ENCODE data around the gene CIART.

The CIART gene

DNA sequence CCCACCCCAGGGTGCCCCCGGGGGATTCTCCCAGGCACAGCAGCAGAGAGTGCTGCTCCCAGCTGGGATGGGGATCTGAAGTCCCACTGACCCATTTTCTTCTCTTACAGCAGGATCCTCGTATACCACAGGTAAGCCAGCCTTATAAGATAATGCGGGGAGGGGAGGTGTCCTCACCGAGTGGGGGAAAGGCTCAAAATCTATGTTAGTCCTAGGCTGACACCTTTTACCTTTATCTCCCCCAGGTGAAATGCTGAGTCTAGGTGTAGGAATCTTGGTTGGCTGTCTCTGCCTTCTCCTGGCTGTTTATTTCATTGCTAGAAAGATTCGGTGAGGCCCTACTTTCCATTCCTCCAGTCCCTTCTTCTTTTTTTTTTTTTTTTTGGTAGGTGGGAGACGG, 18.8 kb upstream of the CIART start:
- no peak overlapping the region for H3K4me3 ChIP-seq (ENCODE audit: low read depth, low read length)
- TF ChIP-seq, protein P1, sequence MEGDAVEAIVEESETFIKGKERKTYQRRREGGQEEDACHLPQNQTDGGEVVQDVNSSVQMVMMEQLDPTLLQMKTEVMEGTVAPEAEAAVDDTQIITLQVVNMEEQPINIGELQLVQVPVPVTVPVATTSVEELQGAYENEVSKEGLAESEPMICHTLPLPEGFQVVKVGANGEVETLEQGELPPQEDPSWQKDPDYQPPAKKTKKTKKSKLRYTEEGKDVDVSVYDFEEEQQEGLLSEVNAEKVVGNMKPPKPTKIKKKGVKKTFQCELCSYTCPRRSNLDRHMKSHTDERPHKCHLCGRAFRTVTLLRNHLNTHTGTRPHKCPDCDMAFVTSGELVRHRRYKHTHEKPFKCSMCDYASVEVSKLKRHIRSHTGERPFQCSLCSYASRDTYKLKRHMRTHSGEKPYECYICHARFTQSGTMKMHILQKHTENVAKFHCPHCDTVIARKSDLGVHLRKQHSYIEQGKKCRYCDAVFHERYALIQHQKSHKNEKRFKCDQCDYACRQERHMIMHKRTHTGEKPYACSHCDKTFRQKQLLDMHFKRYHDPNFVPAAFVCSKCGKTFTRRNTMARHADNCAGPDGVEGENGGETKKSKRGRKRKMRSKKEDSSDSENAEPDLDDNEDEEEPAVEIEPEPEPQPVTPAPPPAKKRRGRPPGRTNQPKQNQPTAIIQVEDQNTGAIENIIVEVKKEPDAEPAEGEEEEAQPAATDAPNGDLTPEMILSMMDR (IDR thresholded peaks at IDR 0.05; ENCODE audit: low read depth, low read length): no peak

DNA sequence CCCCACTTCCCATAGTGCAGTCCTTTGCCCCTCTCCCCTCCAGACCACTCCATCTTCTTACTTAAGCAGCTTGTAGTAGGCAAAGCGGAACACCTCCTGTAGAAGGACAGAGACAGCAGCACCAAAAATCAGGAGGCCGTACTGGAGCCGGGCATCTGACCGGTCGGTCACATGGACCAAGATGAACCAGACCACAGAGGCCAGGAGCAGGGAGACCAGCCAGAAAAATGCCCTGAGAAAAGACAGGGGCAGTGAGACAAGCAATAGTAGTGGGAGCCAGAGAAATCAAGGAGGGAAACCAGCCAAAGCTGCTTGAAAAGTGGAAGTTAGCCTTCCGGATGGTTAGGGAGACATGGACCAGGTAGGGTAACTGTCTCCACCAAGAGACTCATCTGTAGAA, 14.5 kb upstream of the CIART start:
- peak overlapping the region; percentile 98 for H3K4me3 ChIP-seq (ENCODE audit: low read depth, low read length)
- TF ChIP-seq, protein P1 (IDR thresholded peaks at IDR 0.05; ENCODE audit: low read depth, low read length): no peak

DNA sequence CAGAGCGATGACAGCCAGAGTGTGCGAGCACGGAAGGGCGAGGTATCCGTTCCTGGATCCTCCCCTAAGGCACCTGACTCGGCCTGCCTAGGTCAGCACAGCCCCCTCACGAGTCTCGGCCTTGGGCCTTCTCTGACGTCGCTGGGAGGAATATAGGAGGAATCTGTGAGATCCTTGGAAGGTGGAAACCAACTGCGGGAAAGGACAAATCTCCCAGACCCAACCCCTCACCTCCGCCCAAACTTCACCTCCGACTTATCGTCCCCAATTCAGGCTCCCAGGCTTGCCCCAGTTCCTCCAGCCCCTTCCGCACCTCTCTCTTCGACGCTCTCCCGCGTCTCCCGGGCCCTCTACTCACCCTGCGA, 14.0 kb upstream of the CIART start:
- TF ChIP-seq, protein P1 (IDR thresholded peaks at IDR 0.05; ENCODE audit: low read depth, low read length): no peak

DNA sequence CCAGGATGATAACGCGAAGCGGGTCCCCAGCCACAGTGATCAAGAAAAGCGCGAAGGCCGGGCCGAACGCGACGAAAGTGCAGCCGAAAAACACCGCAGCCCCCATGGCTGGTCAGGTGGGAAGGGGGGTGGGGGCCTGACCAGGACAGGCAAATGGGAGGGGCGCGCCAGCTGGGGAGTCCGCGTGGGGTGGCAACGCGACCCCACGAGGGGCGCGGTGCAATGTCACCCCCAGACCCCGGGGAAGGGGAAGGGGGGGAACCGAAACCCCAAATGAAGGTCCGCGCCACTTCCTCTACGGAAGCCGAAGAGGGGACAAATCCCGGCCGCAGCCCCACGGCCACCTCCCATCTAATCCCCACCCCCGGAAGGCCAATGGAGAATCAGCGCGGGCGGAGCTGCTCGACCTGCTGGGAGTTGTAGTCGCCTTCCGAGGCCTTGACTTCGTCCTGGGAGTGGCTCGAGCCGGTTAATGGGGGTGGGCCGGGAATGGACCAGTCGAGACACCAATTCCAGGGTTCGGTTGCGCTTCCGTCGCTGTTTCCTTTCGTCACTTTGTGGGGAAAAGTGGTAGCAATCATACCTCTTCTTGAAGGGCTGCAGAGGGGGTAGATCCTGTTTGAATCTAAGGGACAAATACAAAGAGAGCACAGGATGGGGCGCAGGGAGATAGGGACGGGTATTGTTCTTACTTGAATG, 13.5 kb upstream of the CIART start, which contains the start of gene APH1A:
Gene APH1A (minus strand): TSS at position 312 of the 699 bp plus-strand sequence. CDS start 206 bp downstream, at position 106.
- TF ChIP-seq, protein P1 (IDR thresholded peaks at IDR 0.05; ENCODE audit: low read depth, low read length): no peak

More for the DNA sequence above, 14.0 kb upstream of the CIART start:
- H3K4me3 ChIP-seq (ENCODE audit: low read depth, low read length): peak overlapping the region; percentile 98

DNA sequence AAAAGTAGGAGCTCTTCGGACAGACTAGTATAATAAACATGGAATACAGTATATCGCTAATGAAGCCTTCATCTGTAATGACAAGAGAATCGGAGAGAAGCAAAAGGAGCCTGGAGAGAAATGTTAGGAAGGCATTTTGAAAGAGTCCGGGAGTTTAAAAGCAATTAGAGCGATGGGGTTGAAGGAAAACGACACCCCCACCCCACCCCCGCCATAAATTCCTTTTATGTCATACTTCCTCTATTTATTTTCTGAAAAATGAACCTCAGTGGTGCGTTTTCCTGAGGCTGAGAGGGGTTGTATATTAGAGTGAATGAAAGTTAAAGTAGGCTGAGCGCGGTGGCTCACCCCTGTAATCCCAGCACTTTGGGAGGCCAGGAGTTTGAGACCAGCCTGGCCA, 12.9 kb upstream of the CIART start:
- H3K4me3 ChIP-seq (ENCODE audit: low read depth, low read length): peak overlapping the region; percentile 98
- TF ChIP-seq, protein P1 (IDR thresholded peaks at IDR 0.05; ENCODE audit: low read depth, low read length): no peak

More for the DNA sequence above, 13.5 kb upstream of the CIART start, which contains the start of gene APH1A:
- H3K4me3 ChIP-seq (ENCODE audit: low read depth, low read length): peak within 1 kb of the TSS; percentile 98

DNA sequence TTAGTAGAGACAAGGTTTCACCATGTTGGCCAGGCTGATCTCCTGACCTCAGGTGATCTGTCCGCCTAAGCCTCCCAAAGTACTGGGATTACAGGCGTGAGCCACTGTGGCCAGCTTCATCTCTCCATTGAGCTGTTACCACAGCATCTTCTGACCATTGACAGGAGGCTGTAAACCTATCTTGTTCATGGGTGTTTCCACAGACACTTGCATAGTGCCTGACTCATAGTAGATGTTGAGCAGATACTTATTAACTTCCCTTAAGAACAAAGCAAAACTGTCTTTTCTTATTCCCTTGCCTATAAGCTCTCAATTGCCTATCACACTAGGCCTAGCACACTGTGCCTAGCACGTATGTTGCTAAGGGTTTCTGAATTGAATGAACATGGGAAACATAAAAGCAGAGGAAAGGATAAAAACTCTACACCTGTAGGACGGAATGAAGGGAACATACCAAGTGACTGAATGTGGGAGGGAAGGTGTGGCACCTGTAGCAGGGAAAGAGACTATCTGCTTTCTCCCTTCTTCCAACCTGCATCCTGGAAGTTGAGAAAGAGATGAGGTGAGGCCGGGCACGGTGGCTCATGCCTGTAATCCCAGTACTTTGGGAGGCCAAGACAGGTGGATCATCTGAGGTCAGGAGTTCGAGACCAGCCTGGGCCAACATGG, 10.9 kb upstream of the CIART start:
- TF ChIP-seq, protein P1 (IDR thresholded peaks at IDR 0.05; ENCODE audit: low read depth, low read length): no peak
- no peak overlapping the region for H3K4me3 ChIP-seq (ENCODE audit: low read depth, low read length)

DNA sequence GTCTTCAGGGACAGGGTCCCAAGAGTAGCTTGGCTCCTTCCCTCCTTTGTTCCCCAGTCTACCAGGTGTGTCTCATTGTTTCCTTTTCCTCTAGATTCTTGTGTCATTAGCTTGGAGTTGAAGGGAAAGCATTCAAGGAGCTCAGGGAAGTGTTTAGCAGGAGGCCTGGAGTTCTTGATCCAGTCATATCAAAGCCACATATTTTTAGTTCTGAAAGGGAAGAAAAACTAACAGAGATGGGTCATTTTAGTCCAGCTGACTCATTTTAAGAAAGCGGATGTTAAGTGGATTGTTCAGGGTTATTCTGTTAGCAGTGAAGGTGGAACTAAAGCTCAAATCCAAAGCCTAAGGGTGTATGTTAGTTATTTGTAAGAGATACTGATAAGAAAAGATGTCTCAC, 9.0 kb upstream of the CIART start:
- TF ChIP-seq, protein P1 (IDR thresholded peaks at IDR 0.05; ENCODE audit: low read depth, low read length): no peak
- peak overlapping the region; percentile 64 for H3K4me3 ChIP-seq (ENCODE audit: low read depth, low read length)
